NCI-H1417 treated with DMSO at 0.1 percent for 48 hours (cell line): Measurements from ENCODE around the gene KATNA1.

Source experiments
- DNase-seq: peaks from one replicate; lab custom pipeline; 2025; lab: John Stamatoyannopoulos, UW

The KATNA1 gene

DNA sequence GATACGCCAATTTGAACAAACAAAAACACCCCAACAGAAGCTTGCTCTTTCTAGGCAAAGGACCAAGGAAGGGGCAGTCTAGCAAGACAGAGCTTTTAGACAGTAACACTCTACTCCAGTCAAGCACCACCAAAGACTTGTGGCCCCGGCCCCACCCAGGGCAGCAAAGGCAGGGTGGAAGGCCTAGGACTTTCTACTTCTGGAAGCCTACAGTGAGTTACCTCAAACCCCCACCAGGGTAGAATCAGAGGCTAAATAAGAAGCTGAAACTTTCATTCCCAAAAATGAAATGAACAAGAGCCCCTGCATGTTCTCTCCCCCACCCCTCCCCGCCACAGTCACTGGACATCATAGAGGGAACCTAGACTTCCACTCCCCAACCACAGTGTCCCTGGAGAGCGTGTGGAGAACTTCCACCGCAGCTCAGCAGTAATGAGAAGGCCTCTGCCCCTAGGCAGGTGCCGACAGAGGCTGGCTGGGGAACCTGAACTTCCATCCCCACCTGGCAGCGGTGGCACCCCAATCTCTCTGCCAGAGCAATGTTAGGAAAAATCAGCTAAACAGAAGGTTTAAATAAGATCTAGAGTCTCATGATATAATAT, 40.0 kb downstream of the KATNA1 start:
- DNase-seq = no peak

DNA sequence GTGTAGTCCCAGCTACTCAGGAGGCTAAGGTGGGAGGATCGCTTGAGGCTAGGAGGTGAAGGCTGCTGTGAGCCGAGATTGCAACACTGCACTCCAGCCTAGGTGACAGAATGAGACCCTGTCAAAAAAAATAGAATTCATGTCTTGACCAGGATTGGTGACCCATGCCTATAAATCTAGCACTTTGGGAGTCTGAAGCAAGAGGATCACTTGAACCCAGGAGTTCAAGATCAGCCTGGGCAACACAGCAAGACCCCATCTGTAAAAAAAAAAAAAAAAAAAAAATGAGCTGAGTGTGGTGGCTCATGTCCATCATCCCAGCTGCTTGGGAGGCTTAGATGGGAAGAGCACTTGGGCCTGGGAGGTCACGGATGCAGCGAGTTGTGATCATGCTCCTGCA, 48.0 kb downstream of the KATNA1 start:
- no peak for DNase-seq

DNA sequence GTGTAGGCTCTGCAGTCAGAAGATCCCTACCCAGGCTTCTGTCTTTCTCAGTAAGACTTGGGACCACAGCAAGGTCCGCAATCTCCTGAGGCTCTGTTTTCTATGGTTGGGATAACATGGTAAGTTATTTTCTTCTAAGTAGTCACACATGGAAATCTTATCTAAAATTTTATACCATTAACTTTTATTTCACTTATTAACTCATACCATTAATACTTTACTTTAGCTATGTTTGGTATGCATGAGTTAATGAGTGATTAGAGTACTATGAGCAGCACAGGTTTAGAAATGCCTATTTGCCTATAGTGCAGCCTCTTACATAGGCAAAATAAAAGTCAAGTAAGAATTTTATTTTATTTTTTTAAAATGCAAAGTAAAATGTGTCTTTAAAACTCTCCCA, 55.1 kb downstream of the KATNA1 start:
- no peak for DNase-seq

DNA sequence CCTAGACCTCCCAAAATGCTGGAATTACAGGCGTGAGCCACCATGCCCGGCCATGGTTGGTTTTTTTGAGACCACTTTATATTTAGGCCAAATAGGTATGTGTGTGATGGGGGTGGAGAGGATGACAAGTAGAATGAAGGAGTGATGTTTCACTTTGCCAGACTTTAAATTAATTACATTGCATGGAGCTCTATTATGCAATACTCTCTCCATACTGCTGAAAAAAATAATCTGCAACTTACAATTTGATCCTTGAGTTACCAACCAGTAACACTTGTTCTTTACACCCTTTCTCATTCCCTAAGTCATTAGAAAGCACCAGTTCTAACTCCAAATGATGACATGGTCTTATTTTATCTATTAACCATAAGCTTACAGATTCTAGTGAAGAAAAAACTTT, 55.5 kb downstream of the KATNA1 start:
- DNase-seq = no peak

DNA sequence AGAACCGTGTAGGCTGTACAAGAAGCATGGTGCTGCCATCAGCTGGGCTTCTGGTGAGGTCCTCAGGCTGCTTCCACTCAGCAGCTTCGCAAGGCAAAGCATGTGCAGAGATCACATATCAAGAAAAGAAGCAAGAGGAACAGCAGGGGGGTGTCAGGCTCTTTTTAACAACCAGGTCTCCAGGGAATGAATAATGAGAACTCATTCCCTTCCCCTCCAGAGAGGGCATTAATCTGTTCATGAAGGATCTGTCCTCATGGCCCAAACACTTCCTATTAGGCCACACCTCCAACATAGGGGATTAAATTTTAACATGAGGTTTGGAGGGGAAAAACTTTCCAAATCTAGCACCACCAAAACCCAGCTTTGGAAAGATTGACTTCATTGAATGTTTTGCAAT, 62.4 kb downstream of the KATNA1 start:
- no peak for DNase-seq

DNA sequence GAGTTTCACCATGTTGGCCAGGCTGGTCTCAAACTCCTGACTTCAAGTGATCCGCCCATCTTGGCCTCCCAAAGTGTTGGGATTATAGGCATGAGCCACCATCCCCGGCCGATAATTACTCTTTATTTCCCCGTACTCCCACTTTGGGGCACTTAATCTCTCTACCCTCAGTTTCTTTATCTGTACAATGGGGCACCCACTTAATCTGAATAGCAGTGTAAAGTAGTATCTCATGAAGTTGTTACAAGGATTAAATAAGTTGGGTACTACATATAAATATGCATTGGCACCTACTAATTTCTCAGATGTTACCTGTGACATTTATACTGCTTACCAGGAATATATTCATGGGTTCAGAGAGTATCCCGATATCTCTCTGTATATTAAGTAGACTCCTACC, 67.2 kb downstream of the KATNA1 start:
- no peak for DNase-seq

DNA sequence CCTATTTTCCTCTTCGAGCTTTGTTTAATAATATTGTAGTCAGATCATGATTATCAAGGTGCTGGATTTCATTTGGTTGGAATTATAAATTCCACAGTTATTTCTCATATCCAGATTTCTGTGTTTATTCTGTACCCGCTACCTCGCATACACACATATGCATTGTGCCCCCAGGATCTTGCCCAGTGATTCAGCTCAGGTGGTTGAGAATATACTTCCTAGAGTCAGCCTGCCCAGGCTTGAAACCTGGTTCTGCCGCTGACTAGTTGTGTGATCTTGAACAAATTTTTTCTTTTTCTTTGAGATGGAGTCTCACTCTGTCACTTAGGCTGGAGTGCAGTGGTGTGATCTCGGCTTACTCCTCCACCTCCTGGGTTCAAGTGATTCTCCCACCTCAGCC, 67.6 kb downstream of the KATNA1 start:
- no peak for DNase-seq

DNA sequence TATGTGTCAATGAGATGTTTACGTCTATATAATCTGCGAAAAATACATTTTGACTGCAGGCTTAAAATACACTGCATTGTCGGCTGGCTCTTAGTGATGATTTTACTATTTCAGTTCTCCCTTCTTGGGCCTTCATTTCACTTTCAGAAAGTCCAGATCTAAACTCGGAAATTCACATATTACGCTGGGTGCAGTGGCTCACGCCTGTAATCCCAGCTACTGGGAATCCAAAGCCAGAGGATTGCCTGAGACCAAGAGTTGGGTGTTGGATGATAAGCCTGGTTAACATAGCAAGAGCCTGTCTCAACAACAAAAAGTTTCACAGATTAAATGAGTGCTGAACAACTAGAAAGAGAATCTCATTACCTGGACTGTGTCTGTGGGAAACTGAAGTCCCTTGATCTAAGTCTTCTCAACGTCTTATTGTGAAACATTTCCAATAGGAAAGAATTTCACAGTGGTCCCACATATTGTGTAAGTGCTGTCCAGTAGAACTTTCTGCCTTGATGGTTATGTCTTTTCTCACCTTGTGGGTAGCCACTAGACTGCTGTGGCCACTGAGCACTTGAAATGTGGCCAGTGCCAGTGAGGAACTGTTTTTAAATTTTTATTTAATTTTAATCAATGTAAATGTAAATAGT, 80.4 kb downstream of the KATNA1 start:
- no peak for DNase-seq

DNA sequence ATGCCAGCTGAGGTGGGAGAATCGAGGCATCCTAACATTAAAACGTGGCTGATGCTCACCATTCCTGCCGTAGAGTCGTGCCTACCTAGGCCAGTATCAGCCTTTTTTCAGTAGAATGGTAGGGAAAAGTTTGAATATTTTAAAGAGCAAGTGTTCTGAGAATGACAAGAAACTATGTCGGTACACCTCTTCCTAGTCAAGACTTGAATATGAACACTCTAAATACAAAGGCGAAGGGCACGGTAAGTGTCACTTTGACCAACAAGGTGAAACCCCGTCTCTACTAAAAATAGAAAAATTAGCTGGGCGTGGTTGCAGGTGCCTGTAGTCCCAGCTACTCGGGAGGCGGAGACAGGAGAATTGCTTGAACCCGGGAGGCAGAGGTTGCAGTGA, 81.3 kb downstream of the KATNA1 start:
- no peak for DNase-seq

DNA sequence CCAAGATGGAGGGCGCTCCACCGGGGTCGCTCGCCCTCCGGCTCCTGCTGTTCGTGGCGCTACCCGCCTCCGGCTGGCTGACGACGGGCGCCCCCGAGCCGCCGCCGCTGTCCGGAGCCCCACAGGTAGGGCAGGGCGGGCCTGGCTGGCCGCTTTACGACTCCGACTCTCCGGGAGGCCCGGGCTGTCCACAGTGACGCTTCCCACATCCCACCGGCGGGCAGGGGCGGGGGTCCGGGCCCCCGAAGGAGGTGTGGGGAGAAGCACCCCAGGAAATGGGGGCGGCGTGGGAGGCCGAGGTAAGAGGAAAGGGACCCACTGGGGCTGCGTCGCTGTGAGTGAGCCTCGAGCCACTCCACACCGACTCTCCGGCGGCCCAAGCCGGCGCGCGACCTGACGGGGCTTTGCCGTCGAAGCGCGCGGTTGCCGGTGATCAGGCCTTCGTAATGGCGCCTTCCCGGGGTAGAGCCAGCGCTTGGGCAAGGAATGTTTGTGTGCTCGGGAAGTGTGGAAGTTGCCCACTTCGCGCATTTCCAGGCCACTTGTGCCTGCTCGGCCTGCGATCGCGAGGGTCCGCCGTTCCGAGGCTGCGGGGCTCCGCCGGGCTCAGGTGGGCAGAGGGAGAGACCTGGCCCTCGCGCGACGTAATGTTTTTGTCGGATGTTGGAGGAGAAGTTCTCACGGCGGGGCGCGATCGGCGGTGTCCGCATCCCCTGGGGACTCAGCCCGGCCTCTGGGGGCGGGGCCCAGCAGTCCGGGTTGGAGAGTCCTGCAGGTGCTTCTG, 81.9 kb downstream of the KATNA1 start:
- DNase-seq = no peak

DNA sequence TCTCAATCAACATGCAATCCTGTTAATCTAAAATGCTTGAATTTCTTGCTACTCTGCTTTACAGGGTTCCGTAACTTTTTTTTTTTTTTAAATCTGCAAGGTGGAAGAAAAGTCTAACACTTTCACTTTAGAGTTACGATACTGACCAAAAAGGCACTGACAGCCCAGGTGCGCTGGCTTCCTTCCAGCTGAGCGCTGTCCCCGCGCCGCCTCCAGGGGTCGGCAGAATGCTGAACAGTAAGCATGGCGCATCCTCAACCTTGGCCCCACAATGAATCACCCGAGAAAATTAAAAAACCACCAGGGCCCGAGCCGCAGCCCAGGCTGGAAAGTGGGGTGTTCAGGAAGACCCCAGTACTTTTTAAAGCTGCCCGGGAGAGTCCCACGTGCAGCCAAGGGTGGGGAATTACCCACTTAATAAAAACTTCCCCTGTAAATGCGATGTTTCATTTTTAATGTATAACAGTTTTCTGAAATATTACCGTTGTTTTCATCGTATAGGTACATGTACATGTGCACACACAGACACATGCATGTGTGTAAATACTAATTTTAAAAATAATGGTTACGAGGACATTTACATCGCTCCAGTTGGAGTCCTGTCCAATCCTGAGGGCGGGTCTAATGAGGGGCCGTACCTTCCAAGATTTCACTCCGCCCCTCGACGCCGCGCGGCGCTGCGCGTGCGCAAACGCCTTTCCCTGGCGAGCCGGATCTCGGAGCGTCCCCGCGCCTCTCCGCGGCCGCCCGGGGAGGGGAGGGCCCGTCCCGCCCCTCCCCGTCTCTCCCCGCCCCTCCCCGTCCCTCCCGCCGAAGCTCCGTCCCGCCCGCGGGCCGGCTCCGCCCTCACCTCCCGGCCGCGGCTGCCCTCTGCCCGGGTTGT, 82.7 kb downstream of the KATNA1 start, which contains the start of gene GINM1:
Gene GINM1 (plus strand): TSS at position 849 of the 883 bp plus-strand sequence. CDS start 40 bp downstream, outside the sequence.
- DNase-seq = peak; percentile 65

DNA sequence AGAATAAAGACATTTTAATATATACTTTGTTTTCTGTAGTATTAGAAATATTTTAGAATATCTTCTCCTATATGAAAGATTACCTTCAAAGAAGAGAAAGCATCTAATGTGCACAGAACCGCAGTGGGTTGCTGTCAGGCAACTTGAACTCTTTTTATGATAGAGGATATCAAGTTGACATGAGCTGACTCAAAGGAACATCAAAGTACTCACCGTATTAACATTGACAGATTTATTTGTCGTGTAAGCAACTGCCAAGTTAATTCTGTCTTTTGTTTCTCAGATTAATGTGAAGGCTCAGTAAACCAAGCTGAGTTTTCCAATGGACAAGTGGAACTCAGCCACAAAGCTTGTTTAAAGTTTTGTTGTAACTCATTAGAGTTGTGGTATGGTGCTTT, 84.6 kb downstream of the KATNA1 start:
- DNase-seq = no peak

DNA sequence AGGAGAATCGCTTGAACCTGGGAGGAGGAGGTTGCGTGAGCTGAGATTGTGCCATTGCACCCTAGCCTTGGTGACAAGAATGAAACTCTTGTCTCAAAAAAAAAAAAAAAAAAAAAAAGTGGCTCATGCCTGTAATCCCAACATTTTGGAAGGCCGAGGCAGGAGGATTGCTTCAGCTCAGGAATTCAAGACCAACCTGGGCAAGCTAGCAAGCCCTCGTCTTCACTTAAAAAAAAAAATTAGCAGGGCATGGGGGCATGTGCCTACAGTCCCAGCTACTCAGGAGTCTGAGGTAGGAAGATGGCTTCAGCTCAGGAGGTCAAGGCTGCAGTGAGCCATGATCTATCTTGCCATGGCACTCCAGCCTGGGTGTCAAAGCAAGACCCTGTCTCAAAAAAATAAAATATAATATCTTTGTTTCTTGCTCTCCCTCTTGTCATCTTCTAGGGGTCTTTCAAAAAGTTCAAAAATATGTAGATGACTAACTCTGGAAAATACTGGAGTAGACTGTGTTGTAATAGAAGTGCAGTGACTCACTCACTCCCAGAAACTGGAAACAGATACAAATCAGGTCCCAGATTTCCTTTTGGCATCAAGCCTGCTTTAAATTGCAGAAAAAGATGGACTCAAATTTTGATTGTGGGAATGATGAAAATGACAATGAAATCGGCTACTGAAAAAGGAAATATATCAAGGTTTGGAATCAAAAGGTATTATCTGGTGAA, 85.1 kb downstream of the KATNA1 start:
- DNase-seq = no peak

DNA sequence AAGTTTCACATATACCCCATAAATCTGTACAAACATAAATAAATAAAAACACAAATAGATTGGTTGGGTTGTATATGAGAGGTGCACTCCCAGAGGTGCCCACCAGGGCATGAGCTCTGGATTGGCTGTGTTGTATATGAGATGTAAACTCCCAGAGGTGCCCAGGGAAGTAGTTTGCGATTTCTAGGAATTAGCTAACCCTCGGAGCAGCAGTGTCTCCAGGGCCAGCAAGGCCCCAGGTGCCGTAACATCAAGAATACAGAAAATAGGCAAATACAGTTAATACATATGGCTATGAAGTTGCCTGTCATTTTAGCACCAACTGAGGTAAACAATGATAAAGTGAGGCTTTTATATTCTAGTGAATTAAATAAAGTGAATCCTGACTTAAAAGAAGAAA, 87.8 kb downstream of the KATNA1 start:
- DNase-seq = no peak

DNA sequence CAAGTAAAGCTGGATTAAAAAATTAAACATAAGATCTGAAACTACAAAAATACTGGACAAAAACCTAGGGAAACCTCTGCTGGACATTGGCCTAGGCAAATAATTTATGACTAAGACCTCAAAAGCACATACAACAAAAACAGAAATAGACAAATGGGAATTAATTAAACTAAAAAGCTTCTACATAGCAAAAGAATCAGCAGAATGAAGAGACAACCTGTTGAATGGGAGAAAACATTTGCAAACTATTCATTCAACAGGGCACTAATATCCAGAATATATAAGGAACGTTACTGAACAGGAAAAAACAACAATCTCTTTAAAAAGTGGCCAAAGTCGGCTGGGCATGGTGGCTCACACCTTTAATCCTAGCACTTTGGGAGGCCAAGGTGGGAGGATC, 89.1 kb downstream of the KATNA1 start:
- DNase-seq = no peak

DNA sequence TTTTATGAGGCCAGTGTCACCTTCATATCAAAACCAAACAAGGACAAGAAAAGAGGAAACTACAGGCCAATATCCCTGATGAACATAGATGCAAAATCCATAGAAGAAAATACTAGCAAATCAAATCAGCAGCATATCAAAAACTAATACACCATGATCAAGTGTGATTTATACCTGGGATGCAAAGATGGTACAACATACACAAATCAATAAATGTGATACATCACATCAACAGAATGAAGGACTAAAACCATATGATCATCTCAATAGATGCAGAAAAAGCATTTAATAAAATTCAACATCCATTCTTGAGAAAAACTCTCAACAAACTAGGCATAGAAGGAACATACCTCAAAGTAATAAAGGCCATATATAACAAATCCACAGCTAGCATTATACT, 90.5 kb downstream of the KATNA1 start:
- no peak for DNase-seq

DNA sequence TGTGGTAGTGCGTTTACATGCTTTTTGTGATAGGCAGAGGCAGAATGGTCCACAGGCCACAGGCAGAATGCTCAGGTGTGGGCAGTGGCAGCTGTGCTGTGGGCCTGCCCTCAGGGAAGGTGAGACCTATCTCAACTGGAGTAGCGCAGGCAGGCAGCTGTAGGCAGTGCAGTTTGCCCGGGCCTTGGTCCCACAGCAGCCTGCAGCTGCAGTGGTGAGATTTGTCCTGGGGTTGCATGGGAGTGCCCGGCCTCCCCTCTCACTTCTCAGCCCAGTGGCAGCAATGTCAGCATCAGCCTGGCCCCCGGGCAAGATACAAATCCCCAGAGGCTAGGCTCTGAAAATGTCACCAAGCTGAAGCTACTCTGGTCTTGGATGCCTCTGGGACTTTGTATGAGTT, 96.6 kb downstream of the KATNA1 start:
- DNase-seq = no peak

DNA sequence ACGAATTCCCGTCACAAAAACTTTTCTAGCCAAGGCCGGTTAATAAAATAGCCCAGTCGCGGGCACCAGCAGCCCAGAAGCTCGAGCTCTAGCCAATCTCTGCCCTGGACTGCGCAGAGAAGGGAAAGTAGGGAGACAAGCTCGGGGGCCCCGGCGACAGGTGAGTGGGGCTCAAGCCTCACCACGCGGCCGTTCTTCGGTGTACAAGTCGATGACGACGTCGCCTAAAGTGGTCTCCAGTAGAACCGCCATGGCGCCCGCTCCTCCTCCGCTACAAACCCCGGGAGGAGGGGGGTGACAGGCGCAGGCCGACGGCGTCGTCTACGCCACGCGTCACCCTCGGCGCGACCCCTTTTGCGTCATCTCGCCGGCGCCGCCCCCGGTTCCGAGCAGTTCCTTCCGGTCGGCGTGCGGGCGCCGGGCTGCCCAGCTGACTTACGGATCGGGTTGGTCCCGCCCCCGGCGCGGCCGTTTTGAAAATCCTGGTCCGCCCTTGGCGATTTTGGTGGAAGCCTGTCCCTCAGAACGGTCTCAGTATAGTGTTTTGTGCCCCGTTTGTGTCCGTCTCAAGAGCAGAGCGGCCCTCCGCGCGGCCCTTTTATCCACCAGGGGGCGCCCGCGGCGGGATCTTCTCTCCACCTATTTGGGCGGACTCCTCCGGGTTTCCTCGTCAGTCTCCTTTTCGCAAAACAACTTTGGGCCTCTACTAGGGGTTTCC, 102.6 kb downstream of the KATNA1 start, which contains the start of gene PPIL4:
Gene PPIL4 (minus strand): TSS at position 290 of the 718 bp plus-strand sequence. CDS start 38 bp downstream, at position 252.
- peak; percentile 75 for DNase-seq

DNA sequence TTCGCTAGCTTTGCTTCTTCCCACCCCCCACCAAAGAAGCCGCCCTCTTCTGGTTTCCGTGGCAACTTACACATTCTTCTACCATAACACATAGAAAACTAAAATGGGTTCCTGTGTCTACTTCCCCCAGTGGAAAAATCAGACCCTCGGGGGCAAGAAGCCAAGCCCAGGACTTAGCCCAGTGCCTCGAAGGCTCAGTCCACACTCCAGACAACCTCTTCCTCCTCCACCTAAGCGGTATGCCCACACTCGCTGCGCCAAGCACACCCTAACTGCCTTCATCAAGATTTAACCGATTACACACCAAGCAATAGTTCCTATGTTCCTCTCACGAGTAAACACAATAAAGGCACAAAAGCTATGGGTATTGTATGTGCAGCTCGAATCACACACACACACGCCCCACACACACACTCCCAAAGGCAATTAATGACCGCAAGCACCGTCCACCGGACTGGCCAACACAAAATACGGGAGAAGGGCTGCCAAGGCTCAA, 103.2 kb downstream of the KATNA1 start:
- DNase-seq = no peak
